Neuronal stem cell (in vitro differentiated cells): ENCODE results near the gene ZNF627.
"Not testable (repeated sequence)": the region's sequence is repeated elsewhere in the genome, so short reads cannot be mapped to it uniquely, and the experiment has no call there.

Experiments used
- DNase-seq: peaks from one replicate; pipeline ENCODE4 v3.0.0-alpha.2; 2013; ENCODE audit warnings: low spot score
- H2AFZ ChIP-seq: one replicate; pipeline ENCODE4 v1.6.1; 2013; ENCODE audit warnings: mild to moderate bottlenecking, low read length, inconsistent platforms
- H2AK5ac ChIP-seq: 2 replicates; pipeline ENCODE4 v1.6.1; 2013; ENCODE audit warnings: low read depth, mild to moderate bottlenecking, inconsistent platforms, low read length, moderate library complexity, mixed read lengths
- H2BK120ac ChIP-seq: 2 replicates; pipeline ENCODE4 v1.6.1; 2013; ENCODE audit warnings: low read depth, mild to moderate bottlenecking, inconsistent platforms, low read length, moderate library complexity, mixed read lengths
- H2BK12ac ChIP-seq: one replicate; pipeline ENCODE4 v1.6.1; 2013; ENCODE audit warnings: low read length, inconsistent platforms
- H2BK15ac ChIP-seq: 2 replicates; pipeline ENCODE4 v1.6.1; 2013; ENCODE audit warnings: mild to moderate bottlenecking, low read length, inconsistent platforms, mixed read lengths
- H2BK5ac ChIP-seq: one replicate; pipeline ENCODE4 v1.6.1; 2013; ENCODE audit warnings: inconsistent platforms, mild to moderate bottlenecking, low read length, moderate library complexity
- H3K14ac ChIP-seq: one replicate; pipeline ENCODE4 v1.6.1; 2013; ENCODE audit warnings: low read length, inconsistent platforms
- H3K18ac ChIP-seq: 2 replicates; pipeline ENCODE4 v1.6.1; 2013; ENCODE audit warnings: low read length, inconsistent platforms
- H3K23ac ChIP-seq: 2 replicates; pipeline ENCODE4 v1.6.1; 2013; ENCODE audit warnings: low read depth, mild to moderate bottlenecking, mixed read lengths, low read length, inconsistent platforms; ENCODE audit not compliant: poor library complexity
- H3K27ac ChIP-seq: replicated peaks from 3 replicates; pipeline ENCODE4 v1.5.1; 2013; ENCODE audit warnings: low read length, inconsistent platforms
- H3K27me3 ChIP-seq, 3 experiments: 2 replicates each; pipeline ENCODE4 v1.6.1; 2013; ENCODE audit warnings: low read length in 3 of 3, mild to moderate bottlenecking in 2 of 3, inconsistent platforms in 1 of 3, low read depth in 1 of 3, mixed read lengths in 1 of 3, moderate library complexity in 1 of 3; ENCODE audit not compliant: control insufficient read depth in 3 of 3, insufficient read depth in 3 of 3
- H3K36me3 ChIP-seq, 2 donors: replicated peaks in 1 of 2; 2 replicates each; pipeline ENCODE4 v1.6.1; 2013; ENCODE audit warnings: low read length in 2 of 2; ENCODE audit not compliant: control insufficient read depth in 2 of 2, insufficient read depth in 2 of 2
- H3K4ac ChIP-seq: 2 replicates; pipeline ENCODE4 v1.6.1; 2013; ENCODE audit warnings: inconsistent platforms, mild to moderate bottlenecking, low read length, moderate library complexity
- H3K4me1 ChIP-seq, 2 donors: 1 replicate in 1 of 2; 2 replicates in 1 of 2; pipeline ENCODE4 v1.6.1; 2013; ENCODE audit warnings: low read length in 2 of 2, low read depth in 1 of 2; ENCODE audit not compliant: control insufficient read depth in 2 of 2, insufficient read depth in 1 of 2
- H3K4me2 ChIP-seq: one replicate; pipeline ENCODE4 v1.6.1; 2013; ENCODE audit warnings: mild to moderate bottlenecking, low read length, inconsistent platforms; ENCODE audit not compliant: insufficient read depth, poor library complexity, severe bottlenecking
- H3K4me3 ChIP-seq, 2 donors: 2 replicates each; pipeline ENCODE4 v1.5.1; 2013; ENCODE audit warnings: low read length in 2 of 2, mild to moderate bottlenecking in 2 of 2, inconsistent platforms in 1 of 2, moderate library complexity in 1 of 2
- H3K79me1 ChIP-seq: one replicate; pipeline ENCODE4 v1.6.1; 2013; ENCODE audit warnings: low read depth, mild to moderate bottlenecking, inconsistent platforms, low read length, moderate library complexity
- H3K9ac ChIP-seq: one replicate; pipeline ENCODE4 v1.6.1; 2013; ENCODE audit warnings: mild to moderate bottlenecking, low read depth, low read length, inconsistent platforms; ENCODE audit not compliant: poor library complexity
- H3K9me3 ChIP-seq, 2 donors: replicated peaks in 1 of 2; 2 replicates each; pipeline versions ENCODE3 to v1.6.1; 2013; ENCODE audit warnings: low read length in 2 of 2, mild to moderate bottlenecking in 2 of 2, inconsistent platforms in 1 of 2, low read depth in 1 of 2, mixed read lengths in 1 of 2, moderate library complexity in 1 of 2; ENCODE audit not compliant: control insufficient read depth in 2 of 2, insufficient read depth in 1 of 2
- H4K8ac ChIP-seq: one replicate; pipeline ENCODE4 v1.6.1; 2013; ENCODE audit warnings: low read depth, mild to moderate bottlenecking, inconsistent platforms, low read length, moderate library complexity
- H4K91ac ChIP-seq: one replicate; pipeline ENCODE4 v1.6.1; 2013; ENCODE audit warnings: low read length, low read depth, mild to moderate bottlenecking, inconsistent platforms; ENCODE audit not compliant: poor library complexity
- WGBS, 2 donors: extraction: QIAGEN DNeasy Blood & Tissue Kit; methylation state at CpG; one replicate each; pipeline ENCODE4 v1.1.7; 2013; ENCODE audit warnings: missing lambda C conversion rate in 2 of 2, mixed read lengths in 1 of 2; ENCODE audit not compliant: insufficient read length in 2 of 2, insufficient replicate concordance in 1 of 2; ENCODE audit errors: extremely low coverage in 2 of 2; 5-methylcytosine and 5-hydroxymethylcytosine counted together

Gene ZNF627

DNA sequence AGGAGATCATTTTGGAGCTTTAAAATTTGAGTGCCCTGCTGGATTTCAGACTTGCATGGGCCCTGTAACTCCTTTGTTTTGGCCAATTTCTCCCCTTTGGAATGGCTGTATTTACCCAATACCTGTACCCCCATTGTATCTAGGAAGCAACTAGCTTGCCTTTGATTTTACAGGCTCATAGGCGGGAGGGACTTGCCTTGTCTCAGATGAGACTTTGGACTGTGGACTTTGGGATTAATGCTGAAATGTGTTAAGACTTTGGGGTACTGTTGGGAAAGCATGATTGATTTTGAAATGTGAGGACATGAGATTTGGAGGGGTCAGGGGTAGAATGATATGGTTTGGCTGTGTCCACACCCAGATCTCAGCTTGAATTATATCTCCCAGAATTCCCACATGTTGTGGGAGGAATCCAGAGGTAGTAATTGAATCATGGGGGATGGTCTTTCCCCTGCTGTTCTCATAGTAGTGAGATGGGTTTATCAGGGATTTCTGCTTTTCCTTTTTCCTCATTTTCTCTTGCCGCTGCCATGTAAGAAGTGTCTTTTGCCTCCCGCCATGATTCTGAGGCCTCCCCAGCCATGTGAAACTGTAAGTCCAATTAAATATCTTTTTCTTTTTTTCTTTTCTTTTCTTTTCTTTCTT, 36.9 kb downstream of the ZNF627 start:
- not testable (repeated sequence) for H3K27ac ChIP-seq, H2BK12ac ChIP-seq, H2BK5ac ChIP-seq, H3K79me1 ChIP-seq, H3K9me3 ChIP-seq, H3K36me3 ChIP-seq, H3K4me2 ChIP-seq, H2BK15ac ChIP-seq, H2AK5ac ChIP-seq, H3K18ac ChIP-seq, H2BK120ac ChIP-seq, H3K9ac ChIP-seq, H3K4me3 ChIP-seq, H3K4me1 ChIP-seq, H4K91ac ChIP-seq, H3K14ac ChIP-seq, H4K8ac ChIP-seq, DNase-seq, H3K23ac ChIP-seq, H3K27me3 ChIP-seq, H2AFZ ChIP-seq, H3K4ac ChIP-seq
- no CpG with 5 or more reads among the region's 3 CpGs for WGBS, 2 donors

DNA sequence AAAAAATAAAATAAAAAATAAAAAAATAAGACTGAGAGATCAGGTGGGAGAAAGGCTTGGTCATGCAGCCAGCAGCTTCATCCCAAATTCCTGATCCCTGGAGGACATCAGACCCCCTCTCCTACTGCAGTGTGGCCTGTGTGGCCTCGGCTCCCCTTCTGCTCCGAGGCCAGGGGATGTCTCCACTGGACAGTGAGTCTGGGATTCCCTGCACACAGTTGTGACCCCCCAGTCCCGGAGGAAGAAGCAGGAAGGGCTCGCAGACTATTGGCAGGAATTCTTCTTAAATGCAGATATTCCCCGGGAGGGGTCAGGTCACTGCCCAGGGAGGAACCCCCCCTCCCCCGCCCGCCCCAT, 41.9 kb downstream of the ZNF627 start:
- Histone ChIP-seq H3K27me3 (no peaks in the 10 kb centered on the region), H3K9me3 (peaks cover 3 to 21% of the 10 kb centered on the region in 2 donors), H3K79me1 (no peaks in the 10 kb centered on the region), H3K4me3 (peak overlapping the region; percentile 36 to 89), H3K4me2 (peak overlapping the region; percentile 89), H3K23ac (no peak overlapping the region), H2BK15ac (no peak overlapping the region), H3K18ac (peak overlapping the region; percentile 44), H3K4me1 (no peaks in the 10 kb centered on the region), H3K9ac (no peak overlapping the region), H3K36me3 (peaks cover 0 to 31% of the 10 kb centered on the region in 2 donors), H2BK12ac (no peak overlapping the region), H4K8ac (no peak overlapping the region), H4K91ac (no peak overlapping the region), H2AFZ (peak overlapping the region; percentile 81), H3K14ac (no peak overlapping the region), H2AK5ac (no peak overlapping the region), H2BK120ac (no peak overlapping the region), H2BK5ac (no peak overlapping the region), H3K27ac (no peak overlapping the region), H3K4ac (no peak overlapping the region)
- WGBS, 2 donors: no CpG with 5 or more reads among the region's 7 CpGs
- DNase-seq: no peak

DNA sequence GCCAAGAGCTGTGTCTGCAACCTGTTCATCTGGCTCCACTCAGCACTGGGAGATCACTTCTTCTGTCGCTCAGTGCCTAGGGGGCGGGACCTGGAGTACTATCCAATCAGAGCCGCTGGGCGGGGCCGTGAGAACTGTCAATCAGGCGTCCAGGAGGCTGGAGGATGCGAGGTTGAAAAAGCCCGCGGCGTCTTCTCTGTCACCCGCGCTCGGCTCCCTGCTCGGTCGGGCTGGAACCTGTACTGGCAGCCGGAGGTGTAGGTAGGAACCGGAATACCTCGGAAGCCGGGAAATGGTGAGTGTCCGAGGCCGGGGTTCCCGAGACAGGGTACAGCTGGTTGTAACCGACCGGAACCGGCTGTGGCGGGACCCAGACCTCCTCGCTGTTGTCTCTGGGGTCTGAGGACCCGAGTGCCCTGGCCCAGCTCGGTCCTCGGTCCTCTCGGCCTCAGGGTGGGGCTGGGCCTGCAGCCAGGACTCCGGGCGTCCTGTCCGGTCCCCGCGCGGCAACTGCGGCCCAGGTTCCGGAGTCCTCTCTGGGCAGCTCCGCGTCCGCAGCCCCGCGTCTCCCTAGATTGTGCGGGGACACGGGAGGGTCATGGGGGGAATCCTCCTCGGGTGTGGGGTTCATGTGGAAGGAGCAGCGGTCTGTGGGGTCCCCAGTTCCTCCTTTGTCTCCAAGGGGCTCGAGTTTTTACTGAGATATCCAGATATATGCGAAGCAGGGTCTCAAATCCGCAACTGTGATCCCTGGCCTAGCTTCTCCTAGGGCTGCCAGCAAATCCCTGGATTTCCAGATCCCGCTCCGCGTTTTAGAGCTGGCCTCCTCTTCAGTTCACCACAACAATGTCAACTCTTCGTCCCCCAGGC, 42.6 kb downstream of the ZNF627 start:
- H3K9me3 ChIP-seq: peaks cover 3 to 27% of the 10 kb centered on the region in 2 donors
- WGBS, 2 donors: no CpG with 5 or more reads among the region's 55 CpGs
- H2BK12ac ChIP-seq: no peak overlapping the region

DNA sequence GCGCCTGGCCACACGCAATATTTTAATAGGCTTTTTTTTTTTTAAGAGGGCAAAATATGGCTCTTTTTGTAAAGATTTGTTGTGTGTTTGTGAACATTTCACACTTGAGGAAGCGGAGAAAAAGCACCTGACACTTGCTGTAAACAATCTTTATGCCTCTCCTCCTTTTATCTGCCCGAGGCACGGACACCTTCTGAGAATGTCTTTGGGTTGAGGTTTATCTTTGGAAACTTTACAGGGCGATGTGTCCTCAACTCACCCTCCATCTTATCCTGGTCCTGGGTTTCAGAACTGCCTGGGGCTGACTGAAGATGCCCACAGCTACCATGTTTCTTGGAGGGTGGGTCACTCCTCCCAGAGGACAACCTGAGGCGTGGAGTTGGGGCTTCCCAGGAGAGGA, 44.0 kb downstream of the ZNF627 start:
- H3K36me3 ChIP-seq: peaks cover 0 to 48% of the 10 kb centered on the region in 2 donors
- H3K27ac ChIP-seq: no peak overlapping the region
- H3K14ac ChIP-seq: no peak overlapping the region
- no peak overlapping the region for H4K91ac ChIP-seq
- H2BK5ac ChIP-seq: no peak overlapping the region
- no CpG with 5 or more reads among the region's 7 CpGs for WGBS, 2 donors
- no peak overlapping the region for H3K4ac ChIP-seq
- no peak overlapping the region for H2AFZ ChIP-seq
- H3K79me1 ChIP-seq: no peaks in the 10 kb centered on the region
- no peak overlapping the region for H3K4me3 ChIP-seq
- no peak overlapping the region for H2BK120ac ChIP-seq
- H3K9ac ChIP-seq: no peak overlapping the region
- no peak overlapping the region for H3K4me2 ChIP-seq
- H2AK5ac ChIP-seq: no peak overlapping the region
- H4K8ac ChIP-seq: no peak overlapping the region
- peaks cover 3 to 33% of the 10 kb centered on the region in 2 donors for H3K9me3 ChIP-seq
- no peak overlapping the region for H2BK15ac ChIP-seq
- H3K27me3 ChIP-seq: no peaks in the 10 kb centered on the region
- DNase-seq: no peak
- H3K23ac ChIP-seq: no peak overlapping the region
- no peaks in the 10 kb centered on the region for H3K4me1 ChIP-seq
- H3K18ac ChIP-seq: no peak overlapping the region
- H2BK12ac ChIP-seq: peak overlapping the region; percentile 84

More for the DNA sequence above, 42.6 kb downstream of the ZNF627 start:
- no peak overlapping the region for H3K14ac ChIP-seq
- H3K4me2 ChIP-seq: peak overlapping the region; percentile 89
- no peak overlapping the region for H2AK5ac ChIP-seq
- peak overlapping the region; percentile 89 to 96 for H3K4me3 ChIP-seq
- H3K9ac ChIP-seq: peak overlapping the region; percentile 98
- peak overlapping the region; percentile 67 for H3K4ac ChIP-seq
- H3K36me3 ChIP-seq: peaks cover 0 to 37% of the 10 kb centered on the region in 2 donors
- peak overlapping the region; percentile 81 for H2AFZ ChIP-seq
- H3K27ac ChIP-seq: peak overlapping the region; percentile 66
- H3K23ac ChIP-seq: peak overlapping the region; percentile 86
- no peaks in the 10 kb centered on the region for H3K79me1 ChIP-seq
- H2BK120ac ChIP-seq: peak overlapping the region; percentile 16
- H4K91ac ChIP-seq: no peak overlapping the region
- H3K4me1 ChIP-seq: no peaks in the 10 kb centered on the region
- H4K8ac ChIP-seq: no peak overlapping the region
- H3K27me3 ChIP-seq: no peaks in the 10 kb centered on the region
- peak; percentile 96 for DNase-seq
- peak overlapping the region; percentile 77 for H2BK5ac ChIP-seq
- peak overlapping the region; percentile 19 for H2BK15ac ChIP-seq
- peak overlapping the region; percentile 96 for H3K18ac ChIP-seq
